Activated CD4-positive, alpha-beta T cell treated with anti-CD3 and anti-CD28 coated beads, Interleukin-2, amount 10 ng/mL, durations not matched to agents 7 days and 5 days (primary cell): ENCODE measurements around the gene SYTL5. TPM values are rescaled to one million over a fixed set of nuclear protein-coding genes. Genes with fewer than 3 reads are reported as not detected.

Source experiments
- CTCF ChIA-PET: fragments of 350-600 bp; sonication (Branson Sonifier 250); formaldehyde crosslinking; loops from one replicate; lab custom pipeline; 2021; ENCODE audit warnings: antibody characterized with exemption; lab: Charles Lee
- POLR2A ChIA-PET: fragments of 350-600 bp; sonication (Branson Sonifier 250); formaldehyde crosslinking; loops from one replicate; lab custom pipeline; 2021; ENCODE audit warnings: antibody characterized with exemption; lab: Charles Lee
- DNase-seq: peaks from one replicate; pipeline ENCODE4 v3.0.0-alpha.2; 2020
- H3K27ac Mint-ChIP-seq: one replicate; pipeline ENCODE4 v1.8.0; 2021; ENCODE audit warnings: mild to moderate bottlenecking, moderate library complexity, mixed read lengths
- H3K27me3 Mint-ChIP-seq: one replicate; pipeline ENCODE4 v1.8.0; 2021; ENCODE audit warnings: mixed read lengths
- H3K36me3 Mint-ChIP-seq: one replicate; pipeline ENCODE4 v1.8.0; 2021; ENCODE audit warnings: low read depth, mixed read lengths
- H3K4me1 Mint-ChIP-seq: one replicate; pipeline ENCODE4 v1.8.0; 2021; ENCODE audit warnings: mixed read lengths
- H3K4me3 Mint-ChIP-seq: one replicate; pipeline ENCODE4 v1.8.0; 2021; ENCODE audit warnings: mild to moderate bottlenecking, moderate library complexity, mixed read lengths
- H3K9me3 Mint-ChIP-seq: one replicate; pipeline ENCODE4 v1.8.0; 2021; ENCODE audit warnings: mixed read lengths
- total RNA-seq, 2 experiments: library from RNA; stranded (reverse); gene quantifications; one replicate each; pipeline ENCODE4 v1.2.3, GENCODE V29; 2021

The SYTL5 gene
- total RNA-seq, 2 experiments from 2014 or later, result not detected

DNA sequence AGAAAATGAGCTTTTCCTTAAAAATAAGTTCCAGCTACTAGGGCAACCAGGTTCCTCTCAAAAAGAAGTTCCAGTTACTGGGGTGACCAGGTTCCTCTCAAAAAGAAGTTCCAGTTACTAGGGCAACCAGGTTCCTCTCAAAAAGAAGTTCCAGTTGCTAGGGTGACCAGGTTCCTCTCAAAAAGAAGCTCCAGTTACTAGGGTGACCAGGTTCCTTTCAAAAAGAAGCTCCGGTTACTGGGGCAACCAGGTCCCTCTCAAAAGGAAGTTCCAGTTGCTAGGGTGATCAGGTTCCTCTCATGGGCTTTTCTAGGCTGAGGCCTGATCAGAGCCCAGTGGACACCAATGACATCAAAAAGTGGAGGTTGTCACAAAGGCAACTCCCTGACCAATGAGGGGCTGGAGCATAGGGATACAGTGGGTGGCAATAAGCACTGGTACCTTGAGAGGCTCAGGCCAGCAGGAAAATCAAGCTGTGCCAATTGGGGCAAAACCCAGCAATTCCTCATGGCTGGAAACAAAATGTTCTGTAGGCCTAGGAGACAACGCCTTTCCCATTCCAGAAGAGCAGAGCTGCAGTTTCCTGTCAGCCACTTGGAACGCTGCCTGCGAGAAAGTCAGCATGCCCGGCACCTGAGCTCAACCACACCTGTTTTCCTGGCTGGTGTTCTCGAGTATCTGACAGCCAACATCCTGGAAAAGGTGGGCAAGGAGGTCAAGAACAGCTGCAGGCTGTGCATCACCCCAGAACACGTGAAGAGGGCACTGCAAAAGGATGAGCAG is 12.3 kb upstream of the SYTL5 start:
- no peak overlapping the region for H3K27ac Mint-ChIP-seq
- H3K4me3 Mint-ChIP-seq, result no peak overlapping the region
- H3K4me1 Mint-ChIP-seq, result no peaks in the 10 kb centered on the region
- H3K27me3 Mint-ChIP-seq, result no peaks in the 10 kb centered on the region
- H3K36me3 Mint-ChIP-seq, result no peaks in the 10 kb centered on the region
- ChIA-PET POLR2A (interaction anchor here (0.6 kb wide), 1 partner anchor 16 kb away, joined by 3 read pairs; no protein-coding TSS in a partner anchor), CTCF (interaction anchor here (0.6 to 1.2 kb wide), 3 partner anchors 22 to 248 kb away, joined by 3 read pairs; no protein-coding TSS in a partner anchor)
- DNase-seq, result peak; percentile 14
- H3K9me3 Mint-ChIP-seq, result no peaks in the 10 kb centered on the region

DNA sequence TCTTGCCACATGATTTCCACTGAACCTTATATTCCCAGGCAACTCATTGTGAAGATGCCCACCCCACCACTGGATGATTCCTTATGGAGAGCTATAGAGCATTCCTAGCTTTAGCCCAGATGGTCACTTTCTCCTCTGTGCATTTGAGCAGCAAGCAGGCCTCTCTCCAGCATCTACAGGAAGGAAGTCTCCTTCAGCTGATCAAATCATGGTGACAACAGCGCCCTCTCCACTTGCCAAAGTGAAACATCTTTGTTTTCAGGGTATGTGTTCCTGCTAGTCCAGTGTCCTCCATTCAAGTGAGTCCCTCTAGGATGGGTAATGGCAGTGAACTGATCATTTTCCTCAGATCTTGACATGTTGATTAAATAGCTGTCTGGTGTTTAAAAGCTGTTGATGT is 10.9 kb upstream of the SYTL5 start:
- H3K9me3 Mint-ChIP-seq, result no peaks in the 10 kb centered on the region
- no peaks in the 10 kb centered on the region for H3K27me3 Mint-ChIP-seq
- no peaks in the 10 kb centered on the region for H3K36me3 Mint-ChIP-seq
- DNase-seq, result no peak
- ChIA-PET POLR2A (no interaction called here), CTCF (interaction anchor here (0.6 kb wide), 1 partner anchor 22 kb away, joined by 5 read pairs; no protein-coding TSS in a partner anchor)
- no peak overlapping the region for H3K27ac Mint-ChIP-seq
- no peak overlapping the region for H3K4me3 Mint-ChIP-seq
- H3K4me1 Mint-ChIP-seq, result no peaks in the 10 kb centered on the region

DNA sequence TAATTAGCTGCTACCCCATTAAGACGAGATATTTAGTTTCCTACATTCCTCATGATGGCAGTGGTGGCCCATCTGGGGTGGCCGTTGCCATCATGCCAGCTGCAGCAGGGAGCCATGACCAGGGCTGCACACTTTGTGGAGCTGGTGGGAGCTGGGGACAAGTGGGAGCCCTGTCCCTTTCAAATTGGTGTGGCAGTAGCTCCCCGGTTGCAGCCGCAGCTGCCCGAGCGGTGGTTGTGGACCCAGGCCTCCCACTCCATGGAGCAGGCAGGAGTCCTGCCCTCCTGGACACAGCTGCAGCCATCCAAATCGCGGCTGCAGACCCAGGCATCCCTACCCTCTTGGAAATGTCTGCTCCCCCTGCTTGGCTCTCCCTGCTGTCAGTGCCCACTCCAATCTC is 9.3 kb upstream of the SYTL5 start:
- POLR2A ChIA-PET, result no interaction called here

DNA sequence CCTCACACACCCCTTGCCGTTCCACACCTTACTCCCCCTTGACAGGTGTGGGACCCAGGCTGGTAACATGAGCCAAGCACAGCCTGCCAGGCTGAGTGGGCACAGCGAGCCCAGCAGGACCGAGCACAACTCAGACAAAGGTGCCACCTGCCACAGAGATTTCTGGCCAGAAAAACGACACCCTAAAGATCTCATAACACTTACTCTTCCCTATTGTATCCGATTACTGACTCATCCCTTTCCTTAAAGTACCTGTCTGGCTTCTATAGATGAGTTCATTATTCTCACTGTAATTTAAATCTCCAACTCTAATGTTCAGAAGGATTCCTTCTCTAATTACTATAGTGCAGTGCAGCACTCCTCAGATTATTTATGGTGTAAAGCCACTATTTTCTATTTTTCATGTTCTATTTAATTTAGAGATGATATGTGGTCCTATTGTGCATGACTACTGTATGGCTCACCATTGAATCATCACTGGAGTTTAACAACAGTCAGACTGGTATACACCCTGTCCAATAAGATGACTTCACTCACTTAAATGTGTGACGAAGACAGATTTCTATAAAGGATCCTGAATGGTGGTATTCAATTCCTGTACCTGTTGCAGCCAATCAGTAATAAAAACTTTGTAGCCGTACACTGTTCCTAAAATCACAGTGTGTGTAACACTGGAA is 7.6 kb upstream of the SYTL5 start:
- no peaks in the 10 kb centered on the region for H3K36me3 Mint-ChIP-seq
- H3K27ac Mint-ChIP-seq, result no peak overlapping the region
- no peaks in the 10 kb centered on the region for H3K4me1 Mint-ChIP-seq
- H3K27me3 Mint-ChIP-seq, result peaks cover 3% of the 10 kb centered on the region
- H3K9me3 Mint-ChIP-seq, result no peaks in the 10 kb centered on the region
- DNase-seq, result no peak
- ChIA-PET POLR2A (no interaction called here), CTCF (no interaction called here)
- no peak overlapping the region for H3K4me3 Mint-ChIP-seq

More for the DNA sequence above, 9.3 kb upstream of the SYTL5 start:
- Mint-ChIP-seq H3K4me3 (no peak overlapping the region), H3K27ac (no peak overlapping the region), H3K4me1 (no peaks in the 10 kb centered on the region), H3K27me3 (peaks cover 3% of the 10 kb centered on the region), H3K9me3 (no peaks in the 10 kb centered on the region), H3K36me3 (no peaks in the 10 kb centered on the region)
- no peak for DNase-seq
- CTCF ChIA-PET, result interaction anchor here (0.7 to 1.0 kb wide), 2 partner anchors 19 to 193 kb away, joined by 3 read pairs; no protein-coding TSS in a partner anchor

DNA sequence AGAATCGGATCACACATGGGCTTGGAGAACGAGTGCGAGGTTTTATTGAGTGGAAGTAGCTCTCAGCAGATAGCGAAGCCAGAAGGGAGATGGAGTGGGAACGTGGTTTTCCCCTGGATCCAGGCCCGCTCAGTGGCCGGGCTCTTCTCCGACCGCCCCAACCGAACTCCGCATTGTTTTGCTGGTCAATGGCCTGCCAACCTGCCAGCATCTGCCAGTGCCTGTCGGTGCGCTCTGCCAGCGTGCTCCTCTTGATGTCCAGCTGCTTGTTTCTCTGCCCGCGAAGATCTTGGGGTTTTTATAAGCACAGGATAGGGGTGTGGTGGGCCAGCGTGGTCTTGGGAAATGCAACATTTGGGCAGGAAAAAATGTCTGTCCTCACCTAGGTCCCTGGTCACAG is 5.6 kb upstream of the SYTL5 start:
- H3K27me3 Mint-ChIP-seq, result peaks cover 3% of the 10 kb centered on the region
- H3K4me3 Mint-ChIP-seq, result no peak overlapping the region
- H3K9me3 Mint-ChIP-seq, result no peaks in the 10 kb centered on the region
- H3K27ac Mint-ChIP-seq, result no peak overlapping the region
- H3K36me3 Mint-ChIP-seq, result no peaks in the 10 kb centered on the region
- no peaks in the 10 kb centered on the region for H3K4me1 Mint-ChIP-seq
- DNase-seq, result no peak
- ChIA-PET CTCF (no interaction called here), POLR2A (no interaction called here)

DNA sequence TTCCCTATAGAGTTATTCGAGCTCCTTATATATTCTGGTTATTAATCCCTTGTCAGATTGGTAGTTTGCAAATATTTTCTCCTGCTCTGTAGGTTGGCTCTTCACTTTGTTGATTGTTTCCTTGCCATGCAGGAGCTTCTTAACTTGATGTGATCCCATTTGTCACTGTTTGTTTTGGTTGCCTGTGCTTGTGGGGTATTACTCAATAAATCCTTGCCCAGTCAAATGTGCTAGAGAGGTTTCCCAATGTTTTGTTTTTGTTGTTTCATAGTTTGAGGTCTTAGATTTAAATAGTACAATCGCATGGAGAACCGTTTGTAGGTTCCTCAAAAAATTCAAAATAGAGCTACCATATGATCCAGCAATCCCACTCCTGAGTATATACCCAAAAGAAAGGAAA is 2.3 kb upstream of the SYTL5 start:
- Mint-ChIP-seq H3K36me3 (no peaks in the 10 kb centered on the region), H3K4me1 (no peaks in the 10 kb centered on the region), H3K27ac (no peak overlapping the region), H3K4me3 (no peak overlapping the region), H3K9me3 (no peaks in the 10 kb centered on the region), H3K27me3 (peaks cover 9% of the 10 kb centered on the region)
- no peak for DNase-seq
- CTCF ChIA-PET, result no interaction called here
- POLR2A ChIA-PET, result no interaction called here

DNA sequence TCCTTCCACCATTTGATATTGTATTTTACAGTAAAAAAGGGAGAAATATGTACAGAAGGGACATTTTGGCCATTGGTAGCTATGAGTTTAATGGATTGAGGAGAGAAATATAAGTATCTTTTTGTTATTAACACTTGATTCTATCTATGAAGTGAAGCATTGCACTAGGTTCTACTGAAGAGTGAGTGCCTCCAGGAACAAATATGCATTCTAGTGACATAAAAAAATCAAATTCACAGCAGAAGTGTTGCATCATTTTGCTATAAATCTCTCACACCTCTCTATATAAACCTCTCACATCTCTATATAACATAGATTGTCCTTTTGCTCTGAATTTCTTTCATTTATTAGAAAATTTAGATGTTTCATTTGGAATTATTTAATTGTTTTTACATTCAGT is 425 bp downstream of the SYTL5 start:
- Mint-ChIP-seq H3K9me3 (no peaks in the 10 kb centered on the region), H3K4me3 (no peak overlapping the region), H3K36me3 (no peaks in the 10 kb centered on the region), H3K27me3 (peaks cover 7% of the 10 kb centered on the region), H3K4me1 (no peaks in the 10 kb centered on the region), H3K27ac (no peak overlapping the region)
- ChIA-PET CTCF (no interaction called here), POLR2A (no interaction called here)
- no peak for DNase-seq

DNA sequence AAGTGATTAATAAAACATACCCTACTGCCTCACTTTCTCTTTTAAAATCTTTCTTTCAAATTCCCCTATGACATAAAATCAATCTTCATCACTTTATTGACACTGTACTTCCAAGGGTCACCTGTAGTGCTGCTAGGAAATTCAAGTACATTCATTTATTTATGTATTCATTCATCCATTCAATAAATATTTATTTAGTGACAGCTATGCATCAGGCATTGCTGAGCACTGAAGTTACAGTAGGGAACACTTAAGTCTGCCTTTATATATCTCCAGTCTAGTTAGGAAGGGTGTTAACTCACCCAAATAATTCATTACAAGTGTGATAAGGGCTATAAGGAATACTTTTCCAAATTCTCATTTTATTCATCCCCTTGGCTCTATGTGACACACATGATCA is 2.3 kb downstream of the SYTL5 start:
- Mint-ChIP-seq H3K4me1 (peaks cover 1% of the 10 kb centered on the region), H3K4me3 (no peak overlapping the region), H3K9me3 (no peaks in the 10 kb centered on the region), H3K27me3 (peaks cover 8% of the 10 kb centered on the region), H3K27ac (no peak overlapping the region), H3K36me3 (no peaks in the 10 kb centered on the region)
- no peak for DNase-seq
- CTCF ChIA-PET, result no interaction called here
- POLR2A ChIA-PET, result no interaction called here

DNA sequence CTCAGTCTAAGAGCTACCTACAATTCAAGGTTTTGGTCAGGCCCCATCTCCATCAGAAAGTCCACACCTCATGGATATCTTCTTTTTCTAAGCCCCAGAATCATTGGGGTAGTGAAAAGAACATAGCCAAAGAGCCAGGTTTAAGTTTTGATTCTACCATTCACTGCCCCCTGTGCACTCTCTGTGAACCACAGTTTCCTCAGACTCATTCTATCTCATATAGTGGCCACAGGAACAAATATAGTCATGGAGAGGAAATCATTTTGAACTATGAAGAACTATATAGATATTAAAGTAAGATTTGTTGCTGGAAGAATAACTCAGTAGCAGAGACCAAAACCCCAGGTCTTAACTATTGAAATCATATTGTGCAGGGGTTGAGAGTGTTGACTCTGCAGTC is 3.3 kb downstream of the SYTL5 start:
- POLR2A ChIA-PET, result no interaction called here
- no peak overlapping the region for H3K27ac Mint-ChIP-seq
- H3K4me3 Mint-ChIP-seq, result no peak overlapping the region
- peaks cover 8% of the 10 kb centered on the region for H3K27me3 Mint-ChIP-seq
- no peaks in the 10 kb centered on the region for H3K9me3 Mint-ChIP-seq
- no peaks in the 10 kb centered on the region for H3K36me3 Mint-ChIP-seq
- H3K4me1 Mint-ChIP-seq, result peaks cover 4% of the 10 kb centered on the region
- CTCF ChIA-PET, result no interaction called here
- no peak for DNase-seq

DNA sequence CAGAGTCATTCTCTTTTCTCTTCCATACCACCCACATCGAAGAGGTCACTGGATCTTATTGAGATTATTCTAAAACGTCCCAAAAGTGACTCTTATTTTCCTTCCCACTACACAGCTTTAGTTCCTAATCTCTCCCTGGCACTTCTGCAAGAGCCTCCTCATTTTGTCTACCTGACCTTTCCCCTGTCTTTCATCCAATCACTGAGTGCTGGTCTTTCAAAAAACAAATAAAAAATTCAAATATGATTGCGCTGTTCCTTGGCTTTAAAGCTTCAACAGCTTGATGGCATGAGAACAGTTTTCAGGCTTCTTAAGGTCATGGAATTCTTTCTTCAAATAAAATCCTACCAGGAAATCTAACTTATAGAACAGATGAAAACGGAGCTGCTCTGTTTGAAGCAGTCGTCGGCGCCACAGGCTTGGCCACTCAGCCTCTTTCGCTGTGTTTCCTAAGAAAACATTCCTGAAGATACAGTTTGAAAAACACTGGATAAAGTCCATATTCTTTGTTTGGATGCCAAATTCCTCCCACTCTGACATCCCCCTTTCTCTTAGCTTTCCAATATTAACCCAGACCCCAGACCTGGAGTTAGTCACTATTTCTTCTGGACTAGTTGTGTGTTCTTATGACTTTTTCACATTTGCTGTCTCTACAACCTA is 12.5 kb downstream of the SYTL5 start:
- CTCF ChIA-PET, result no interaction called here
- no peak overlapping the region for H3K27ac Mint-ChIP-seq
- peaks cover 2% of the 10 kb centered on the region for H3K27me3 Mint-ChIP-seq
- no peaks in the 10 kb centered on the region for H3K9me3 Mint-ChIP-seq
- no peaks in the 10 kb centered on the region for H3K36me3 Mint-ChIP-seq
- no peak for DNase-seq
- H3K4me1 Mint-ChIP-seq, result no peaks in the 10 kb centered on the region
- H3K4me3 Mint-ChIP-seq, result no peak overlapping the region
- POLR2A ChIA-PET, result no interaction called here

DNA sequence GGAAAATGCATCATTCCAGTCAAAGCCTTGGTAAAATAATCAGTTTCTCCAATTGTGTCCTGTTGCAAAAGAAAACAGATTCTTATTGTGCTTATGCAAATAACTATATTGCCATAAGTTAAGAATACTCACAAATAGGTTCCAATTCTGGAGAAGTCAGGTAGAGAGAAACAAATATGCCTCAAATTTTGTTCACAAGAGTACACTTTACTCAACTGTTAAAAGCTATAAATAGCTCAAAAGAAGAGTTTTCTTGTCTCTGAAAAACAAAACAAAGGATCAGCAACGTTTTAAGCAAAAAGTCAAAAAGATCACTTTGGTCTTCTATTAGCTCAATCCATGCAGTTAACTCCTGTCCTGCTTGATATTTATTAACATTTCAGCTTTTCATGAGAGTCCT is 21.9 kb downstream of the SYTL5 start:
- no peaks in the 10 kb centered on the region for H3K36me3 Mint-ChIP-seq
- H3K27ac Mint-ChIP-seq, result no peak overlapping the region
- no peak for DNase-seq
- no peaks in the 10 kb centered on the region for H3K9me3 Mint-ChIP-seq
- POLR2A ChIA-PET, result no interaction called here
- CTCF ChIA-PET, result no interaction called here
- no peaks in the 10 kb centered on the region for H3K4me1 Mint-ChIP-seq
- H3K4me3 Mint-ChIP-seq, result no peak overlapping the region
- no peaks in the 10 kb centered on the region for H3K27me3 Mint-ChIP-seq

DNA sequence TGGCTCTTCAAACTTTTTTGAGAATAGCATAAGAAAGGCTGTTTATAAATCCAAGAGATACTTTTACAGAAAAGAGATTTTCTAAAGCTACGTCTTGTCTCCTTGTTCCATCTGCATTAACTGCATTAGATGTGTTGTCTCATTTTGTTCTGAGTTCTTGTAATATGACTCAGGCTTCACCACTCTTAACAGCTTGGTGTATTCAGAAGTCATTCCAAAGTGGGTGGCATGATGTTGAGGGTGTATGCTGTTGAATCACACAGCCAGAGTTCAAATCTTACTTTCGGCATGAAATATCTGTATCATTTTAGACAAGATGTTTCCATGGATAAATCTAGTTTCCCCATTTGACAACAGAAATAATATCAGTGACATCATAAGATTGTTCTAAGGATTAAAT is 30.1 kb downstream of the SYTL5 start:
- H3K36me3 Mint-ChIP-seq, result no peaks in the 10 kb centered on the region
- ChIA-PET POLR2A (no interaction called here), CTCF (interaction anchor here (0.5 kb wide), 1 partner anchor 446 kb away, joined by 3 read pairs; no protein-coding TSS in a partner anchor)
- H3K4me1 Mint-ChIP-seq, result no peaks in the 10 kb centered on the region
- no peaks in the 10 kb centered on the region for H3K9me3 Mint-ChIP-seq
- no peak overlapping the region for H3K4me3 Mint-ChIP-seq
- DNase-seq, result no peak
- no peak overlapping the region for H3K27ac Mint-ChIP-seq
- H3K27me3 Mint-ChIP-seq, result no peaks in the 10 kb centered on the region

DNA sequence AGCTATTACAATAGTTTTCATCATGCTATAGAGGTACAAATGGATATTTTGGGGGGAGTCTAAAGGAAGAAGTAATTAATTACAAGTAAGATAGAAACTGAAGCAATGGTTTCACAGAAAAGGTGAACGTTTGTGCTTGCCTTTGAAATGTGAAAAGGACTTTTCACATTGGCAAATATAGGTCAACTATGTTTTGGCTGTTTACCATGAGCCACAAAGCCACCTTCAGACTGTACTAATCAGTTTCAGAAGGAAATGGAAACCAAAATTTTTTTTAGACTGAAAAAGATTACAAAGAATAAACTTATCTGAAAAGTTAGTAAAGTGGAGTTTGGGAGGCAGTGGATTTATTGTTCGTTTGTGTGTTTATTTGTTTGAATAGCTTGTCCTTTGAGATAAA is 32.1 kb downstream of the SYTL5 start:
- H3K27me3 Mint-ChIP-seq, result no peaks in the 10 kb centered on the region
- H3K27ac Mint-ChIP-seq, result no peak overlapping the region
- H3K4me3 Mint-ChIP-seq, result no peak overlapping the region
- H3K4me1 Mint-ChIP-seq, result no peaks in the 10 kb centered on the region
- DNase-seq, result no peak
- CTCF ChIA-PET, result interaction anchor here (0.6 kb wide), 1 partner anchor 68 kb away, joined by 3 read pairs; no protein-coding TSS in a partner anchor
- POLR2A ChIA-PET, result no interaction called here
- H3K9me3 Mint-ChIP-seq, result no peaks in the 10 kb centered on the region
- no peaks in the 10 kb centered on the region for H3K36me3 Mint-ChIP-seq
